Measurements from ENCODE around the gene VASH1.

- TF ChIP-seq POLR2AphosphoS5 (IDR thresholded peaks at IDR 0.05), result peak; percentile 57
- peak in 2 of 4 experiments; percentile 10 to 11 for TF ChIP-seq CTCF (IDR thresholded peaks at IDR 0.05)
- TF ChIP-seq EP300 (IDR thresholded peaks at IDR 0.05), result no peak
These were observed 51.4 kb downstream of the VASH1 start, which contains the start of gene ANGEL1 for GRCh38 chr14:76812422-76813383.

Data from gastroesophageal sphincter (tissue), 3 donors.